GM12801 (cell line): ENCODE data around the gene TCF4.

Experiments used
- TF ChIP-seq, protein P1 (sequence below): IDR thresholded peaks from one replicate; pipeline ENCODE4 v1.5.1; 2011; ENCODE audit warnings: control low read depth; ENCODE audit not compliant: insufficient read length; ENCODE audit errors: extremely low read depth

TCF4 gene

GRCh38 chr18:55234366-55235093, 353.5 kb downstream of the TCF4 start:
- TF ChIP-seq, protein P1, sequence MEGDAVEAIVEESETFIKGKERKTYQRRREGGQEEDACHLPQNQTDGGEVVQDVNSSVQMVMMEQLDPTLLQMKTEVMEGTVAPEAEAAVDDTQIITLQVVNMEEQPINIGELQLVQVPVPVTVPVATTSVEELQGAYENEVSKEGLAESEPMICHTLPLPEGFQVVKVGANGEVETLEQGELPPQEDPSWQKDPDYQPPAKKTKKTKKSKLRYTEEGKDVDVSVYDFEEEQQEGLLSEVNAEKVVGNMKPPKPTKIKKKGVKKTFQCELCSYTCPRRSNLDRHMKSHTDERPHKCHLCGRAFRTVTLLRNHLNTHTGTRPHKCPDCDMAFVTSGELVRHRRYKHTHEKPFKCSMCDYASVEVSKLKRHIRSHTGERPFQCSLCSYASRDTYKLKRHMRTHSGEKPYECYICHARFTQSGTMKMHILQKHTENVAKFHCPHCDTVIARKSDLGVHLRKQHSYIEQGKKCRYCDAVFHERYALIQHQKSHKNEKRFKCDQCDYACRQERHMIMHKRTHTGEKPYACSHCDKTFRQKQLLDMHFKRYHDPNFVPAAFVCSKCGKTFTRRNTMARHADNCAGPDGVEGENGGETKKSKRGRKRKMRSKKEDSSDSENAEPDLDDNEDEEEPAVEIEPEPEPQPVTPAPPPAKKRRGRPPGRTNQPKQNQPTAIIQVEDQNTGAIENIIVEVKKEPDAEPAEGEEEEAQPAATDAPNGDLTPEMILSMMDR, result no peak

DNA sequence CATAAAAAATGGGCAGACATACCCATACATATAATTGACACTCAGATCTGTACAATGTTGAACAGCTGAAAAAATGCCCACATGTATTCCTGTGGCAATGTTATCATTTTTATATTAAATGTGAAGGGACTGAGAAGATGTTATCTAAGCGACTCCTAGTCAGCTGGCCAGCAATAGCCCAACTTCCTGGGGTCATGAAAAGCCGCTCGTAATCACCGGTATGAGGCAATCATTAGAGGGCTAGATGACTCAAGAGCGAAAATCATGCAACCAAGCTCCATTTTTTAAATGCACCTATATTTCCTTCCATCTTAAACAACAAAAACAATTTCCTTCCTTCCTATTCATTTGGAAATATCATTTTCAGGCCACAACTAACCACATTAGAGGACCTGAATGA, 354.1 kb downstream of the TCF4 start:
- TF ChIP-seq, protein P1, result no peak

DNA sequence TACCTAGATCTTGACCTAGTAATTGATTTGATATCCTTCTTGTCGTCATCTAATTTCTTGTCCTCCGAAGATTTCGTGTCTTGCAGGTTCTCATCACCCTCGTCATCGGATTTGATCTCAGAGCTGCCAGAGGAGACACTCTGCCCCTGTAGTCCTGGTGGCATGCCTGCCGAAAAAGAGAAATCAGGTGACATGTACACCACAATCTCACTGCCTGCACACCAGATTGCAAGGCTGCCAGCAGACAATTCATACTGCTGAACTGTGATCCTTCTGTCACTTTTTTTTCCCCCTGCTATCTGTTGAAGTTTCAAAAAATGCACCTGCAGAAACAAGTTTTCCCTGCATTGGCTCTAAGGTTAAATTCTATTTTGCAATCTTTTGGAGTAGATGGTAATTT, 355.5 kb downstream of the TCF4 start:
- TF ChIP-seq, protein P1, result no peak

DNA sequence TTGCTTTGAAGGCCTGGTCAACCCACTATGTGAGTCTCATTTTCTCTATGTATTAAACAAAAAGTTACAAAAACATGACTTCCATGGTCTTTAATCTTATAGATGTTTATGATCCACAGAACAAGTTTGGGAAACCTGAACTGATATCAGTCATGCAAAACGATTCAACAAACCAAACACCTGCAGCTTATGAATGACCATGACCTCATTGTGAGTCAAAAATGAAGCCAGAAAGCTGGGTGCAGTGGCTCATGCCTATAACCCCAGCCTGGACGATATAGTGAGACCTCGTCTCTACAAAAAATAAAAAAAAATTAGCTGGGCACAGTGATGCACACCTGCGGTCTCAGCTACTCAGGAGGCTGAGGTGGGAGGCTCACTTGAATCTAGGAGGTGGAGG, 358.3 kb downstream of the TCF4 start:
- TF ChIP-seq, protein P1, result no peak

GRCh38 chr18:55228707-55229106, 359.3 kb downstream of the TCF4 start:
- TF ChIP-seq, protein P1, result no peak

- TF ChIP-seq, protein P1, result no peak
These were observed 359.8 kb downstream of the TCF4 start for GRCh38 chr18:55228191-55228590.

DNA sequence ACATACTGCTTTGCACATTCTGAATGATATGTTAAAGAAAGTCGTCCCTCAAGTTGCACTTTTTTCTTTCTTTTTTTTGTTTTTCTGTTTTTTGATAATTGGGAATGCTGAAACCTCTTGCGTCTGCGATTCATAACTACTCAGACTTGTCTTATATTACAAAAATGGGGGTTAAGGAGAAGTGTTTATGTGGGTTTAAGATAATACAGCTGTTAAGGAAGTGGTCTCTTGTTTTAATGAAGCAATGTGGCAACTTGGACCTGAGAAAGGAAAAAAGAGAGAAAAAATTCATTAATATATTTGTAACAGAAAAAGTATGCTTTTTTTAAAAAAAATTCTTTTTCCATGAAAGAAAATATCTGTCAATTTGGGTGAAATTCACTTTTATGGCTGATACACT, 360.2 kb downstream of the TCF4 start:
- TF ChIP-seq, protein P1, result no peak
